ENCODE measurements around the gene ABAT.
A peak's percentile ranks its signal among the peaks of the same experiment; 100 is the strongest.

ABAT gene

GRCh38 chr16:8819411-8820034 lies 145.1 kb downstream of the ABAT start:
- Histone ChIP-seq H3K9ac (ENCODE audit: low read depth, low read length) (no peak overlapping the region), H3K36me3 (ENCODE audit: insufficient read depth, low read length) (peaks cover 41% of the 10 kb centered on the region), H3K9me3 (ENCODE audit: control insufficient read depth, insufficient read depth, low read length) (no peaks in the 10 kb centered on the region; the same call in 1 of the 2 replicates), H3K4me1 (ENCODE audit: insufficient read depth, low read length) (no peaks in the 10 kb centered on the region)

GRCh38 chr16:8822403-8822802 lies 148.0 kb downstream of the ABAT start:
- no peaks in the 10 kb centered on the region for H3K4me1 ChIP-seq (ENCODE audit: insufficient read depth, low read length)
- H3K36me3 ChIP-seq (ENCODE audit: insufficient read depth, low read length), result peaks cover 31% of the 10 kb centered on the region
- H3K9ac ChIP-seq (ENCODE audit: low read depth, low read length), result no peak overlapping the region
- peaks cover 6% of the 10 kb centered on the region; the same call in 1 of the 2 replicates for H3K9me3 ChIP-seq (ENCODE audit: control insufficient read depth, insufficient read depth, low read length)

- peaks cover 16% of the 10 kb centered on the region for H3K36me3 ChIP-seq (ENCODE audit: insufficient read depth, low read length)
- peaks cover 28% of the 10 kb centered on the region for H3K4me1 ChIP-seq (ENCODE audit: insufficient read depth, low read length)
- peaks cover 6% of the 10 kb centered on the region; the same call in 1 of the 2 replicates for H3K9me3 ChIP-seq (ENCODE audit: control insufficient read depth, insufficient read depth, low read length)
- H3K9ac ChIP-seq (ENCODE audit: low read depth, low read length), result no peak overlapping the region
These were observed 152.0 kb downstream of the ABAT start for GRCh38 chr16:8826278-8826879.

GRCh38 chr16:8828541-8829165 lies 154.2 kb downstream of the ABAT start:
- H3K9me3 ChIP-seq (ENCODE audit: control insufficient read depth, insufficient read depth, low read length), result peaks cover 6% of the 10 kb centered on the region; the same call in 1 of the 2 replicates
- H3K4me1 ChIP-seq (ENCODE audit: insufficient read depth, low read length), result peaks cover 40% of the 10 kb centered on the region
- H3K36me3 ChIP-seq (ENCODE audit: insufficient read depth, low read length), result peaks cover 9% of the 10 kb centered on the region
- no peak overlapping the region for H3K9ac ChIP-seq (ENCODE audit: low read depth, low read length)

- Histone ChIP-seq H3K36me3 (ENCODE audit: insufficient read depth, low read length) (peaks cover 5% of the 10 kb centered on the region), H3K4me1 (ENCODE audit: insufficient read depth, low read length) (peaks cover 40% of the 10 kb centered on the region), H3K9me3 (ENCODE audit: control insufficient read depth, insufficient read depth, low read length) (0 out of 2 replicates have a peak, but pooled peaks cover under 1% of the 10 kb centered on the region), H3K9ac (ENCODE audit: low read depth, low read length) (peak overlapping the region; percentile 13)
These were observed 157.0 kb downstream of the ABAT start for GRCh38 chr16:8831450-8831849.

GRCh38 chr16:8831871-8832716 lies 157.7 kb downstream of the ABAT start:
- peak overlapping the region; percentile 13 for H3K9ac ChIP-seq (ENCODE audit: low read depth, low read length)
- peaks cover 40% of the 10 kb centered on the region for H3K4me1 ChIP-seq (ENCODE audit: insufficient read depth, low read length)
- H3K36me3 ChIP-seq (ENCODE audit: insufficient read depth, low read length), result peaks cover 5% of the 10 kb centered on the region
- no peaks in the 10 kb centered on the region for H3K9me3 ChIP-seq (ENCODE audit: control insufficient read depth, insufficient read depth, low read length)

- Histone ChIP-seq H3K36me3 (ENCODE audit: insufficient read depth, low read length) (peaks cover 5% of the 10 kb centered on the region), H3K9me3 (ENCODE audit: control insufficient read depth, insufficient read depth, low read length) (no peaks in the 10 kb centered on the region), H3K4me1 (ENCODE audit: insufficient read depth, low read length) (peaks cover 40% of the 10 kb centered on the region), H3K9ac (ENCODE audit: low read depth, low read length) (peak overlapping the region; percentile 5; the same call in 1 of the 2 replicates)
These were observed 158.3 kb downstream of the ABAT start for GRCh38 chr16:8832717-8833105.

Measured in ES-I3 (cell line).